ENCODE data around the gene XRCC1.

Gene XRCC1

DNA sequence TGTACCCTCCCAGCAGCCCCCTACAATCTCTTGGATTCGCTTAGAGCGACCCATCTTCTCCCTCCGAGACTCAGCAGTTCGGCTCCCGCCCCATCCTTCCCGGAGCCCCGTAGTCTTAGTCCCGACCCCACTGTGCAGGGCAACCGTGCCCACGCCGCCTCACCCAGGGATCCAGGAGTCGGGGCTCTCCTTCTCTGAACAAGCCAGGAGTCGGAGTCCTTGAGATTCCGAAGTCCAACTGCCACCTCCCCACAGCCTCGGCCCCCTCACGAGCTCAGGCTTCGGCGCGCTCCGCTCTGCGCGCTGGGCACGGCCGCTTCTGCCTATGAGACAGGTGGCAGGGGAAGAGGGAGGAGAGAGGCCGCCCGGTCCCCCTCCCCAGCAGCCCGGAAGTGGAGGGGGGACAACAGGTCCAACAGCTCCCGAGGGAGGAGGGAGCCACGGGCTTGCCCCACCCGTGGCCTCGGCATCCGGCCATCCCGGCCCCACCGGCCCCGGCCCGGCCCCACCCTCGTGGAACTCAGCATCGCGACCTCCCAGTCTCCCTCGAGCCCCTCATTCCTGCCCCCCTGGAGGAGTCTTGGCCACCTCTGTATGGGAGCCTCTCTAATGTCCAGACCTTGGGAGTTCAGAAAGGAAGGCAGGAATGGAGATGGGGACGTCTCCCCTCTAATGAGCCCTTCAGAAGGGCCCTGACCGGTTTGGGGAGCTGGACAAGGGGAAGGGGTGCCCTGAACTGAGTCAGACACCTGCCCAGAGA lies 70.7 kb downstream of the XRCC1 start, which contains the start of gene PHLDB3:
Gene PHLDB3 (minus strand): TSS at position 321 of the 760 bp plus-strand sequence. CDS start 628 bp downstream, outside the sequence.
- DNase-seq = peak; percentile 21
- in situ Hi-C loops (cut with HindIII; ENCODE audit: low pct_ligation_motif_present, low pct_unique_long_range_greater_than_20kb, low sequenced_read_pairs) = no loop called here

GRCh38 chr19:43503501-43504425 lies 71.6 kb downstream of the XRCC1 start:
- in situ Hi-C loops (cut with HindIII; ENCODE audit: low pct_ligation_motif_present, low pct_unique_long_range_greater_than_20kb, low sequenced_read_pairs) = no loop called here
- peak; percentile 87 for DNase-seq

- in situ Hi-C loops (cut with HindIII; ENCODE audit: low pct_ligation_motif_present, low pct_unique_long_range_greater_than_20kb, low sequenced_read_pairs) = no loop called here
- DNase-seq = no peak
Measured at GRCh38 chr19:43502419-43502976, 72.8 kb downstream of the XRCC1 start.

DNA sequence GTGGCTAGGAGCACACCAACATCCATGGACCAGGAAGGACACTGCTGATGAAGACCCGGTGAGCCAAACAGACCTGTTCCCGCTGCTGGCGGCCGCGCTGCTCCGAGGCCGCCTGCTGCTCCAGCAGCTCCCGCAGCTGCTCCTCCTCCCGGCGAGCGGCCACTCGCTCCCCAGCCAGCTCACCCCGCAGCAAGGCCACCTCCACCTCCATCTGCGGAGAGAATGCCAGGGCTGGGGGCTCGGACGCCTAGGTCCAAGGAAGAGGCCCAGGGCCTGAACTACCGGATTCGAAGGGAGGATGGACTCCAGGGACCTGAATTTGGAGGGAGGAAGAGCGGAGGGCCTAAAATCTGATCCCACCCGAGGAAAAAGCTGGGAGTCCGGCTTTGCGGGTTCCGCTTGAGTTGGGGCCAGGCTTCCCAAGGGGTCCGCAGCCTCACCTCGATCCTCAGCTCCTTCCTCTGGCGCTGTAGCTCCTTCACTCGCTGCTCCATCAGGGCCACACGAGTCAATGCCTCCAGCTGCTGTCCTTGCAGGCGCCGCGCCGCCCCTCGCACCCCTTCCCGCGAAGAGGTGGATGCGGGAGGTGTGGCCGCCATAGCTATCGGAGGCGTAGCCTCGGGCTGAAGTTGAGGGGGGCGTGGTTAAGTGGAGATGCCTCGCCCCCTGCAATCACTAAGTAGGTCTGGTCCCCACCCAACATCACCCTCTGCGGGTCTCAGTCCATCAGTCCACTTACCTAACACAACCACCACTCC lies 73.5 kb downstream of the XRCC1 start:
- no peak for DNase-seq
- in situ Hi-C loops (cut with HindIII; ENCODE audit: low pct_ligation_motif_present, low pct_unique_long_range_greater_than_20kb, low sequenced_read_pairs) = no loop called here

DNA sequence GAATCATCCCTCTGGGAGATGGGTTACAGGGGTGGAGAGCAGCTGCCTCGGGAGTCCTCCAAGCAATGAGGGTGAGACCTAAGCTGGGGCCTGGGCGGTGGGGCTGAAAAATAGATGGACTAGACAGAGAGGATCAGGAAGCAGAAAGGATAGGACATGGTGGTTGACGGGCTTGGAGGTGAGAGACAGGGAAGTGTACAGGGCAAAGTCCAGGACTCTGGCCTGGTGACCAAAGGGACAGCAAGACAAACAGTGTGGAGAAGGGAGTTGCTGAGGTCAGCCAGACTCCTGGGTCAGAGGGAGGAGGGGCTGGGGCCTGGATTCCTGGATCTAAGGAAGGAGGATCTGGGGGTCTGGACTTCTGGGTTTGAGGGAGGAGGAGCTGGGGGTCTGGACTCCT lies 76.3 kb downstream of the XRCC1 start:
- no peak for DNase-seq
- in situ Hi-C loops (cut with HindIII; ENCODE audit: low pct_ligation_motif_present, low pct_unique_long_range_greater_than_20kb, low sequenced_read_pairs) = no loop called here

GRCh38 chr19:43498233-43498842 lies 77.0 kb downstream of the XRCC1 start:
- in situ Hi-C loops (cut with HindIII; ENCODE audit: low pct_ligation_motif_present, low pct_unique_long_range_greater_than_20kb, low sequenced_read_pairs) = no loop called here
- no peak for DNase-seq

DNA sequence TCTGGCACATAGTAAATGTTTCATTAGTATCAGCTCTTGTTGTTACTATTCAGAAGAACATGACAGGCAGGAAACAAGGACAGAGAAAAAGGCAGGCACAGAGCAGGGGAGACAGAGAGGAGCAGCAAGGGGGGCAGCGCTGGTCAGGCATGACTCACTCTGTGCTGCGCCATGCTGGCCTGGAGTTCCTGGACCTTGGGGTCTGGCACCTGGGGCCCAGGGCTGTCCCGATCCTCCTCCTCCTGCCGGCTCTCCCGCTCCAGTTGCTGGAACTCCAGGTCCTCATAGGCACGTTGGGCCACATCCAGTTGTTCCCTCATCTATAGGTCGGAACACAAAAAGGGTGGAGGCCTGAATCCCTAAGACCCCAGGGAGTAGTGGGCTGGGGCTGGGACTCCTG lies 78.4 kb downstream of the XRCC1 start:
- in situ Hi-C loops (cut with HindIII; ENCODE audit: low pct_ligation_motif_present, low pct_unique_long_range_greater_than_20kb, low sequenced_read_pairs) = no loop called here
- no peak for DNase-seq

- DNase-seq = no peak
- in situ Hi-C loops (cut with HindIII; ENCODE audit: low pct_ligation_motif_present, low pct_unique_long_range_greater_than_20kb, low sequenced_read_pairs) = no loop called here
Measured at GRCh38 chr19:43495082-43495481, 80.2 kb downstream of the XRCC1 start.
